Caki2 (cell line): ENCODE results near the gene HS6ST2. TPM values are rescaled to one million over a fixed set of nuclear protein-coding genes. Genes with fewer than 3 reads are reported as not detected.

Experiments used
- DNase-seq: peaks from one replicate; pipeline ENCODE4 v3.0.0-alpha.2; 2015; ENCODE audit warnings: low read depth
- in situ Hi-C: cut with HindIII; loops from 2 replicates; pipeline ENCODE4 v1.10.0; 2016; ENCODE audit warnings: low sequenced_read_pairs, low pct_unique_long_range_greater_than_20kb, mixed read lengths
- total RNA-seq: library from RNA; depleted of rRNA; stranded (reverse); fragments of >200 nt; shearing (Covaris generic); gene quantifications from 2 replicates; pipeline ENCODE4 v1.2.3, GENCODE V29; 2014; ENCODE audit warnings: low replicate concordance

Gene HS6ST2
- total RNA-seq, 1 experiment from 2014 or later = 1.1 TPM

GRCh38 chrX:132615391-132616131, 342.9 kb downstream of the HS6ST2 start:
- in situ Hi-C loops = no loop called here

DNA sequence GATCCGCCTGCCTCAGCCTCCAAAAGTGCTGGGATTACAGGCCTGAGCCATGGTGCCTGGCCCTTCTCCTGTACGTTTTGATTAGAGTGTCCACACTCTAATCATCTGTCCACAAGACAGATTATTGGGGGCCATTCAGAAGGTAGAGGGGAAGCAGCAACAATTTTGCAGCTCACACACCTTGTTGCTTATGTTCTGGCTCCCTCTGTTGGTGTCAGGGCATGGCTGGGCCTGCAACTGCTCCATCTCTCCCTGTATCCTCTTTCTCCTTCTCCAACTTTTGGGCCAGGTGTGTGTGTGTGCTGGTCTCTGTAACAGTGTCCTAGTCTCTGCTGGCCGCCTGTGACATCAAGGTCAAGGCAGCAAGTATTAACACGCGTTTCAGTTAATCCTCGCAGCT, 344.1 kb downstream of the HS6ST2 start:
- no peak for DNase-seq
- in situ Hi-C loops = no loop called here

More at GRCh38 chrX:132615391-132616131, 342.9 kb downstream of the HS6ST2 start:
- DNase-seq = no peak

GRCh38 chrX:132613801-132614200, 344.6 kb downstream of the HS6ST2 start:
- DNase-seq = no peak
- in situ Hi-C loops = no loop called here

DNA sequence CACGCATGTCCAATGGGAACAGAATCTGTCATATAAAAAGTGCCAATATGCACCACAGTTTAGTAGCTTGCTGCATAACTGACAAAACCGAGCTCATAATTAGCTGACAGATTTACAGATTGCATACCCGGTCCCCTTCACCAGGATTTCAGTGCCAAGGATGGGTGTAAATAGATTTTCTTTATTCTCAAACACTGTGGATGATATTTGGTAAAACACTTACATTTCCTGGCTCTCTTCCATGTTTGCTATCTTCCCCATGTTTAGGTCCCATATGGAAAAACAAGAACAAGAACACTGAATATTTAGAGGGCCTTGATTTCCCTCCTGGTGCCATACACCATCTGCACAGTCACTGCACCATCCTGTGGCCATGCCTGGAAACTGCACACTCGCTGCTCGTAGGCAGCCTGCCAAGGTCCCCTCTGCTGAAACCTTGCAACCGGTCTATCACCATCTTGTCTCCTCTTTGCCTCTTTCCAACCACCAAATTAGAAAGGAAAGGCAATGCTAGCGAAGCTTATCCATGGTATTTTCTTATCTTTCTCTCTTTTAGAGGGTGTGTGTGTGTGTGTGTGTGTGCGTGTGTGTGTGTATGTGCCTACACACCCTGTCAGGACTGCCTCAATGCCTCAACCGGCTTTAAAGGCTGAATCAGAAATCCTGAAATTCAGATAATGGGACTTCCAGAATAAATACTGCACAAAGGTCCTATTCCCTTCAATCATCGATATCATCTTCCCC, 345.4 kb downstream of the HS6ST2 start:
- DNase-seq = no peak
- in situ Hi-C loops = no loop called here

DNA sequence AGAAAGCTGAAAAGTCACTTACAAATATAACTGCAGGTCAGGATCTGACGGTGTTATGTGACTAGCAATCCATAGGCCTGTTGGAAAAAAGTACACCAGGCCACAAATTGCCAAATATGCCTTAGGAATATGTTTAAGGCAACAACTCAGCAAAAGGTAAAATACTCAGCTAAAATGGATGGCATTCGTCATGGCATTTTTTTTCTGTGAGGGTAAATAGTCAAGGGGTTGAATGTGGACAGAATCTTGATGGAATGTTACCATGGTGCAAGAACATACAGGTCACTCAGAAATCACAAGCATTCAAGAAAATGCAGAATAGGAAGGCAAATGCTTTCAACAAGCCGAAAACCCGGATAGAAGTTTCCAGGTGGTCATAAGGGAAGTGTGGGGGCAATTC, 347.9 kb downstream of the HS6ST2 start:
- in situ Hi-C loops = no loop called here
- DNase-seq = no peak

GRCh38 chrX:132609362-132609848, 349.0 kb downstream of the HS6ST2 start:
- in situ Hi-C loops = no loop called here
- no peak for DNase-seq

DNA sequence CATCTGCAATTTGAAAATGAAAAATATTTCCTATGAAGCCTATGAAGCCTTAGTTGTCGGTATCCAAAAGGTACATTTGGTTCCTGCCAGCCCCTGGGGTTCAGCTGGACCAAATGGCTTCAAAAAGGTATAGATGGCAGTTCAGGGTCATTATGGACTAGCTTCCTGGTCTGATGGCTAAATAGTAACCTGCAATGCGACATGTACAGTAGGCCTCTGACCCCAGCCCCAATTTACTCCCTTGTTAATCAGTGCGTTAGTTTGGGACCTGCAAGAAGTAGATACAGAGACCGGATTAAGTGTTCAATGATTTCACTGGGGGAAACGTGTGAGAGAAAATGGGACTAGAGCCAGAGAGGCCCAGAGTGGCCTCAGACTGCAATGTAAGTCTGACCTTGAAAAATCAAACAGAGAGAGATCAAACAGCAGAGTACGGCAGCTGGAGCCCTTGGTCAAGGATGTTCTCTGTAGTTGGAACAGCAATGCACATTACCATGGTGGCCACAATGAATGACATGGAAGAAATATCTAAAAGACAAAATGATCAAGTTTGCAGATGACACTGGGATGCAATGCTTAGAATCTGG, 354.6 kb downstream of the HS6ST2 start:
- in situ Hi-C loops = no loop called here
- no peak for DNase-seq

DNA sequence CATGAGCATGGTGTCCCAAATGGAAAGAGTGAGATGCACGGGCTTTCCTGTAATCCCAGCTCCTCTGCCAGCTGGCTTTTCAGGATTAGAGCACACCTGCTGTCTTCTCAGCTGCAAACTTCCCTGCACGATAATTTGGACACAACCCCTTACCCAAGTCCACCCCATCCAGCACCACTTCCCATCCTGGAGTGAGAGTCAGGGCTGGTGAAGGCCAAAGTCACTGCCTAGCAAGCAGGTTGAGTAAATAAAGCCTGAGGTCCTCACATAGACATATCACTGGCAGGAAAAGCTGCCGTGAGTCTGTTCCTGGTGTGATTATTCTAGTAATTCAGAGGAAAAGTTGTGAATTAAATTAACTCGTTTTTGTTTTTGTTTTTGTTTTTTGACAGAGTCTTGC, 355.7 kb downstream of the HS6ST2 start:
- in situ Hi-C loops = no loop called here
- no peak for DNase-seq

- in situ Hi-C loops = no loop called here
These were observed 363.4 kb downstream of the HS6ST2 start for GRCh38 chrX:132594999-132595398.

DNA sequence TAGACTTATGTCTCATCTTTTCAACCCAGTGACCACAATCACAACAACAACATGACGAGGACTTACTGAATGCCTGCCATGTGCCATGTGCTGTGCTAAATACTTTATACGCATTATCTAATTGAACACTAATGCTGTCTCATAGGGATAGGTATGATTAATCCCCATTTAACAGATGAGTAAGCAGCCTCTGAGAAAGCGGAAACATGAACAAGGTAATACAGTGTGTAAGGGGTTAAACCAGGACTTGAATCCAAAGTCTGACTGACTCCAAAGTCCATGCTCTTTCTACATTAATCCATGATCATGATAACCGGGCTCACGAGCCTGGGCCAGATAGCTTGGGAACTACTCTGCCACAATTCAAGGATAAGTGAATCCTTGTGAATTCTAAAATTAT, 364.3 kb downstream of the HS6ST2 start:
- in situ Hi-C loops = no loop called here

More at GRCh38 chrX:132594999-132595398, 363.4 kb downstream of the HS6ST2 start:
- no peak for DNase-seq

DNA sequence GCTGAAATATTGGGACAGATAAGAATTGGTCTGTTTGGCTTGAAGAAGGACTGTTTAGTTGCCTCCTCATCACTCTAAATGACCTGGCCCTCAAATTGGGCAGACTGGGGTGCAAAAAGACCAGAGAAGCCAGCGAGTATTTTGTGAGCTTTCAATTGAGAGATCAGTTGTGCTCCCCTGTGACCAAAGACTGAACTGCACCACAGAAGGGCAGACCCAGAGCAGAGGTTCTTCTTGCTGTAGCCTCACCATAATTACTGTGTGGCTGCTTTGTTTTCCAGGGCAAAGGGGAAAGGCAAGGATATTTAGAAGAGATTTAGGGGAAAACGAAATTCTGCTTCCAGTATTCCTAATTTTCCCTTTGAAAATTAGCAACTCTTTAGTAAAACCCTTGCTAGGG, 365.5 kb downstream of the HS6ST2 start:
- in situ Hi-C loops = no loop called here
- no peak for DNase-seq

More for the DNA sequence above, 364.3 kb downstream of the HS6ST2 start:
- no peak for DNase-seq

- no peak for DNase-seq
- in situ Hi-C loops = no loop called here
These were observed 366.6 kb downstream of the HS6ST2 start for GRCh38 chrX:132591719-132592275.

DNA sequence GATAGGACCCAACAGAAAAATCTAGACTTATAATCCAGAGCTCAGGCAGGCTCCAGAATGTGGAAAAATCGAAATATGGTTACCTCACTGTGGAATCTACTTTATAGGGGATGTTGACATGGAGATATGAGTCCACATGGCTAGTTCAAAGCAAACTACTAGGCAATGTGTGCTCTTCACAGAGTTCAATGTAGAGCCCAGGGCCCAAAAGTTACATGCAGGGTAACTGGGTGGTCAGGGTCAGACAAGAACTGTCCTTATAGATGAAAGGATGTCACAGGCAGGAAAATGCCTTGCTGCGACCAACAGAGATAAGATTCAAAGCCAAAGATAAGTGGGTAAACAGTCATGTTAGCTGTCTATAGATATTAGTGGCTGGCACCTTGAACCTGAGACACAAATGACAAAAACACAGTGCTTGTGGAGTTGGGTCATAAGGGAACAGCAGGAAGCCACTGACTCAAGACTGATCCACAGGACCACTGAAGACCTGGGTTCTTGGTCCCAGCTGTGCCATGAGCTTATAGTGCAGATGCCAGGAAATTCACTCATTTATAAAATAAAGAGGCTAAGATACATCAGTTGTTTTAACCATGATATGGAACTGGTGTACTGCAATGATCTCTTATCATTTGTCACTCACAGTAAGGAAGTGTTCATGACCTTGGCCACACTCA, 367.9 kb downstream of the HS6ST2 start:
- in situ Hi-C loops = no loop called here

GRCh38 chrX:132584936-132585335, 373.5 kb downstream of the HS6ST2 start:
- DNase-seq = no peak
- in situ Hi-C loops = no loop called here

More for the DNA sequence above, 367.9 kb downstream of the HS6ST2 start:
- no peak for DNase-seq

DNA sequence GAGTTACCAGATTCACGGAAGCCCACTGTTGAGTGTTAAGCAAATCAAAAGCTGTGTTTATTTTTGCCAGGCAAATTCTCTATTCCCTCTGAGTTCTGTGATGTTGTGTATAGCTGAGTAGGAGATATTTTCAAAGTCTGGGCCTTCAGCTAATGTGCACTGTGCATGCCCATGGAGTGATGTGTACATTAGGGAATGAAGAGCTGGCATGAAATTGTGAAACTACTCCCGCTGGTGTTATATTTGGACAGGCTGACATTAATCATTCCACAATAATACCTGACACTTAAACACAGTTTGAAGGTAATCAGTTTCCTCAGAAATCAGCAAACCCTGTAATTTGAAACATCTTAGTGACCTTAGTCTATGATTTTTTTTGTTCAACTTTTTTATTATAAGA, 381.5 kb downstream of the HS6ST2 start:
- in situ Hi-C loops = no loop called here
- DNase-seq = no peak
